ENCODE results near the gene ELOVL2.

DNA sequence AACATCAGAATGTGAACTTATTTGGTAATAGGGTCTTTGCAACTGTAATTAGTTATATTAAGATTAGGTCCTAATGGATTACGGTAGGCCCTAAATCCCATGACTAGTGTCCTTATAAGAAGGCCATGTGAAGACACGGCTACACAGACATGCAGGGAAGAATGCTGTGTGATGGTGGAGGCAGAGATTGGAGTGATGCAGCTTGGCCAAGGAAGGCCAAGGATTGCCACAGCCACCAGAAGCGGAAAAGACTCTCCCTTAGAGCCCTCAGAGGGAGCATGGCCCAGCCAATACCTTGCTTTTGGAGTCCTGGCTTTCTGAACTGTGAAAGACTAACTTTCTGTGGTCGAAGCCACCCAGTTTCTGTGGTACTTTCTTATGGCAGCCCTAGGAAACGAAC is 39.9 kb upstream of the ELOVL2 start:
- TF ChIP-seq, protein P1, sequence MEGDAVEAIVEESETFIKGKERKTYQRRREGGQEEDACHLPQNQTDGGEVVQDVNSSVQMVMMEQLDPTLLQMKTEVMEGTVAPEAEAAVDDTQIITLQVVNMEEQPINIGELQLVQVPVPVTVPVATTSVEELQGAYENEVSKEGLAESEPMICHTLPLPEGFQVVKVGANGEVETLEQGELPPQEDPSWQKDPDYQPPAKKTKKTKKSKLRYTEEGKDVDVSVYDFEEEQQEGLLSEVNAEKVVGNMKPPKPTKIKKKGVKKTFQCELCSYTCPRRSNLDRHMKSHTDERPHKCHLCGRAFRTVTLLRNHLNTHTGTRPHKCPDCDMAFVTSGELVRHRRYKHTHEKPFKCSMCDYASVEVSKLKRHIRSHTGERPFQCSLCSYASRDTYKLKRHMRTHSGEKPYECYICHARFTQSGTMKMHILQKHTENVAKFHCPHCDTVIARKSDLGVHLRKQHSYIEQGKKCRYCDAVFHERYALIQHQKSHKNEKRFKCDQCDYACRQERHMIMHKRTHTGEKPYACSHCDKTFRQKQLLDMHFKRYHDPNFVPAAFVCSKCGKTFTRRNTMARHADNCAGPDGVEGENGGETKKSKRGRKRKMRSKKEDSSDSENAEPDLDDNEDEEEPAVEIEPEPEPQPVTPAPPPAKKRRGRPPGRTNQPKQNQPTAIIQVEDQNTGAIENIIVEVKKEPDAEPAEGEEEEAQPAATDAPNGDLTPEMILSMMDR (conservative IDR thresholded peaks at IDR 0.05; ENCODE audit: low read length): no peak
- TF ChIP-seq EZH2phosphoT487 (IDR thresholded peaks at IDR 0.05; ENCODE audit: borderline replicate concordance, low read depth, low read length): no peak

All from OCI-LY7 (cell line).